GM19240 (cell line): ENCODE data around the gene ERICH4.
A peak's percentile ranks its signal among the peaks of the same experiment; 100 is the strongest.

Source experiments
- DNase-seq: peaks from one replicate; pipeline ENCODE4 v3.0.0; 2011; ENCODE audit warnings: low spot score; ENCODE audit not compliant: insufficient read length

The ERICH4 gene

GRCh38 chr19:41414461-41414860, 28.5 kb upstream of the ERICH4 start:
- DNase-seq: no peak

DNA sequence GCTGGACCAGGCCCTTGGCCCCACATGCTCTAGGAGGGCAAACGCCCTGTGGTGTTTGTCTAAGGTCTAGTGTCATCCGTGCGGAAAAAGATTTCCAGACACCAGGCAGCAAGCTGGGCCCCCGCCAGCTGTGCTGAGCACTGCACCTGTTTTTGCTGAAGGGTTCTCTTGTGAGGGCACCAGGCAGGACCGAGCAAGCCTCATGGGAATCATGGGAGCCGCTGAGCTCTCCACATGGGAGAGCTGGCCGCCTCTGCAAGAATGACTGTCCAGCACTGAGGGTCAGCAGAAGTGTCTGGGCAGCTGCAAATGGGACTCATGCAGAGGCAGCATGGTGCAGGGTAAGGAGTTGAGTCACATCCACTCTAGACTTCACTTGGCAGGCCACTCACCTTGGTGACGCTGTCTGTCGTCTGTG, 27.8 kb upstream of the ERICH4 start:
- DNase-seq: no peak

- no peak for DNase-seq
Observed at GRCh38 chr19:41416194-41416674, 26.7 kb upstream of the ERICH4 start.

- no peak for DNase-seq
Observed at GRCh38 chr19:41420101-41420880, 22.7 kb upstream of the ERICH4 start.

- no peak for DNase-seq
Observed at GRCh38 chr19:41421314-41421713, 21.6 kb upstream of the ERICH4 start.

DNA sequence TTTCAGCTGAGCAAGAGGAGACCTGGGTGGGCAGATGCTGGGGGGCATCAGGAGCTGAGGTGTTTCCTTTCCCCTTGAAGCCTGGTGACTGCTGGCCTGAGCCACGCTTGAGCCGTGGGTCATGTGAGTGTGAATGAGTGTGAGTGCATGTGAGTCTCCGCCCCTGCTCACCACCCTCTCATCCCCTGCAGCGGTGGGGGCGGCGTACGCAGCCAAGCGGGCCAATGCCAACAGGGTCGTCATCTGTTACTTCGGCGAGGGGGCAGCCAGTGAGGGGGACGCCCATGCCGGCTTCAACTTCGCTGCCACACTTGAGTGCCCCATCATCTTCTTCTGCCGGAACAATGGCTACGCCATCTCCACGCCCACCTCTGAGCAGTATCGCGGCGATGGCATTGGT, 21.0 kb upstream of the ERICH4 start:
- no peak for DNase-seq

DNA sequence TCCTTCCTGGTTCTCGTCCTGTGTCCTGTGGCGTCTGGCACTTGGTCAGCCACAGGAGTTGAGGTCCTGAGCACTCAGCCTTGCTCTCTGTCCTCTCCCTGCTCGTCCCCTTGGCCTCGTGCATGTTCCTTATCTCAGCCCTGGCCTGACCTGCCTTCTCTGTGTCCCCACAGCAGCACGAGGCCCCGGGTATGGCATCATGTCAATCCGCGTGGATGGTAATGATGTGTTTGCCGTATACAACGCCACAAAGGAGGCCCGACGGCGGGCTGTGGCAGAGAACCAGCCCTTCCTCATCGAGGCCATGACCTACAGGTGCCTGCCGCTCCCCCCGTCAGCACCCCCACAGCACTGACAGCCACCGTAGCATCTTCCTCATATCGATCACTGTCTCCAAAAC, 20.5 kb upstream of the ERICH4 start:
- DNase-seq: no peak

- no peak for DNase-seq
Observed at GRCh38 chr19:41422955-41423354, 20.0 kb upstream of the ERICH4 start.

GRCh38 chr19:41424335-41425173, 18.4 kb upstream of the ERICH4 start:
- no peak for DNase-seq

GRCh38 chr19:41425174-41426115, 17.5 kb upstream of the ERICH4 start:
- no peak for DNase-seq

- DNase-seq: no peak
Observed at GRCh38 chr19:41426116-41426841, 16.7 kb upstream of the ERICH4 start.

DNA sequence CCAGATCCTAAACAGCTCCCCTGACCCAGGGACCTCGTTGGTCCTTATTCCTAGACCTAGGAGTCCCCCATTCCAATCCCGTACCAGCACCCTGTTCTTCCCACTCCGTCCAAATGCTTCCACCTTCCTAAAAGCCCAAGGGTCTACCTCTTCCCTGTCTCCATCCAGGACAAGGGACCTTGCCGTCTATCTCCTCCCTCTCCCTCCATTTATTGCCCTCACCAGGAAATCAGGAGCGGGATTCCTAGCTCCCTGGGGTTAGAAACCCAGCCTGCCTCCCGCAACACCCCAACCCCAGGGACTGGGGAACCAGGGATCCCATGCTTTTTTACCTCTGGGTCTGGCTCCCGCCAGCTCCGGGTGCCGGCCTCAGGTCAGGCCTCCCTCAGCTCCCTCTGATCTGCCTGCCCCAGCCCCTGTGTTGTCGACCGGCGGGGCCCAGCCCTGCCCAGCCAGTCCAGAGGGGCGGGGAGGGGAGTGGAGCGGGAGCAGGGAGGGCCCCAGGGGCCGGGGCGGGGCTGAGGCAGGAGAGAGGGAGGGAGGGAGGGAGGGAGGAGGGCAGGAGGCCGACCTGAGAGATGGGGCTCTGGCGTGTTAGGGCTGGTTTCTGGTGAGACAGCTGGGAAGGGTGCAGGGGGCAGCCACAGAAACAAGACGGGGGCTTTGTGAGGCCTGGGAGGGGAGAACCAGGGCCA, 15.9 kb upstream of the ERICH4 start, which contains the start of gene B3GNT8:
TSS of gene B3GNT8 (minus strand) at position 423 of the 695 bp plus-strand sequence. CDS start 596 bp downstream, outside the sequence.
- peak; percentile 37 for DNase-seq

DNA sequence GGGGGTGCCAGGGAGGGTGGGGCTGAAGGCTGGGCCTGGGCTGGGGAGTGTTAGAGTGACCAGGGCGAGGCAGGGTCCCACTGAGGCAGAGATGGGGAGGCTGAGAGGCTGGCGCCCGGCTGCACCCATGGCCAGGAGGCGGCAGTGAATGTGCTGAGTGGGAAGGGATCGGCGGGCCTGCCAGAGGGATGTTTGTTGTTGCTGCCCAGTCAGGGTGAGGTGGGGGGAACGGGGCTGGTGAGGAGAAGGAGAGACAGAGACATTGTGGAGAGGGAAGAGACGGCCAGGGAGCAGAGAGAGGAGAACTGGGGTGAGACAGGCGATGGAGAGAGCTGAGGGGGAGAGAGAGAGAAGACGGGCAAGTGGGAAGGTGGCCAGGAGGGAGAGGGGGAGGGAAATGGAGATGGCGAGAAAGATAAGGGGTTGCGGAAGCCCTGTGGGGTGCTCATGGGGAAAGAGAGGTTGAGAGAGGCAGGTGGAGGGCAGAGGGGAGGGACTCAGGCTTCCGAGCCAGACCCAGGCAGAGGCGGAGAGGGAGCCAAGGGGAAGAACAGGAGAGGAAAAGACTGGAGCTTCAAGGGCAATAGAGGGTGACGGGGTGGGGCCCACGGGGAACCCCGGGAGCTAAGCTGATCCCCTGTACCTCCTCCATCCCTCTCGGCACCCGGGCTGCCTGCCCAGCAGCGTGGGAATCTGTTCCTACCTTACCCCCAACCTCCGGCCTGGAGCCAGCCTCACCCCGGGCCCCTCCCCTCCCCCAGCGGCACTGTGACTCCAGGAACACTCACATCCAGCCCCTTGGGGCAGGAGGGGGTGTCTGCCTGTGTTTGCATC, 15.1 kb upstream of the ERICH4 start:
- no peak for DNase-seq

DNA sequence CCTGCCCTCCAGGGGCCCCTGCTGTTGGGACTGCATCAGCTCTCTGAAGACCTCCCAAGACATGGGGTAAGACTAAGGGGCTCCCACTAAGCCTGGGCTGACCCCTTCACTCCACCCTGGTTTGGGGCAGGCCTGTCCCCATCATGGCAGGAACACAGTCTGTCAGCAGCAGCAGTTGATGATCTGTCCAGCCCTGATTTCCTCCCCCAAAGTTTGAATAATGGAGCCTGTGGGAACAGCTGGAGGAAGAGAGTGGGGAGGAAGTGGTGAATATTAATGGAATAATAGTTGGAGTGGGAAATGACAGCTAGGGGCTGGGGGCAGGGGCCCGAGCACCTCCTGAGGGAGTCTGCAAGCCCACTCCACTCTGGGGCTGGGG, 14.5 kb upstream of the ERICH4 start:
- DNase-seq: no peak

DNA sequence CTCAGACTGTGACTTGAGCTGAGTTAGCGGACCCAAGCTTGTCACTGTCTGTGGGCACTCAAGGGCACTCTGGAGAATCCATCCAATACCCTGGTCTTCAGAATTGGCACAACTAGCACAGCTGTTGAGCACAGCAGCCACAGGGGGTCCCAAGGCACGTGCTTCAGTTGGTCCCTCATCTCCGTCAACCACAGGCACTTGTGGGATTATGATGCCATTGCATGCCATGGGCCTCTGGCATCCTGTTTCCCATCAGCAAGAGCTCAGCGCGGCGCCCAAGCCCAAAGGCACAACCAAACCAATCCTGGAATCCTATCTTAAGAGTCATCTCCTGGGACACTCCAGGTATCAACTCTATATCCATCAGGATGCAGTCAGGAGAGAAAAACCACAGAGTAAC, 12.0 kb upstream of the ERICH4 start:
- DNase-seq: no peak

DNA sequence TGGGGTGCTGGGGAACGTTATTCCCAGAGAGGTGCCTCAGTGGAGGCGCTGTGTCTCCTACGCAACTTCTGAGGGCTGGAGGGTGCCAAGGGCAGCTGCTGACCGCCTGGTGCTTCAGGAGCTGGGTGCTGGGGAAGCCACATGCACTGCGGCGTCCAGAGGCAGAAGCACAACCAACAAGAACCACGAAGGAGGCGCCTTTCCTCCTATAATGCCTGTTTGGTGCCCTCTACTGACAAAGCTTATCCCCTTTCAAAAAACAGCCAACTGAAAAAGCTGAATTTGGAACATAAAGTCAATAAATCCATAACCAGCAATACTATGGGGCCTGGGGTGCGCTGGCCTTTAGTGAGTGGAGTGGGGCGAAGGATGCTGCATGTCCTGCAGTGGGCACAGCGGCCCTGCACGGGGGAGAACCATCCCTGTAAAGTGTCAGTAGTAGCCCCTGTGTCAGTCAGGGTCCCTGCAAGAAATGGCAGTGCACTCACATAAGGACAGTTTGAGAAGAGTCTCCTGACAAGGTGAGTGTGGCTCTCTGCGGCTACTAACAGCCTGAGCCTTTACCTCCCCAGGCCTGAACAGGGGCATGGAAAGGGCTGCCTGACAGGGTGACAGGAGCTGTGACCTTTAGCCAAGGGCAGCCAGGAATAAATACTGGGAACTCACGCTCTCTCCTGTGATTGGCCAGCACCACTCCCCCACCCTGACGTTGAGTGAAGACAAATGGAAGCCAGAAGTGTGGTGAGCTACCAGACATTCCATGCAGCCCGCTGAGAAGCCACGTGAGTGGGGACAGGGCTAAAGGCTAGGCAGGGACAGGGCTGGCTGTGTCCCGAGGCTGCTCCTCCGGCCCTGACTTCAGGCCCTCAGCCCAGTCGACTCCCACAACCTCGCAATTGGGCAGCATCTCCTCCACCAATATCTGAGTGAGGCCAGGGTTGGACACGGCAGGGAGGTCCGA, 11.2 kb upstream of the ERICH4 start:
- DNase-seq: no peak

DNA sequence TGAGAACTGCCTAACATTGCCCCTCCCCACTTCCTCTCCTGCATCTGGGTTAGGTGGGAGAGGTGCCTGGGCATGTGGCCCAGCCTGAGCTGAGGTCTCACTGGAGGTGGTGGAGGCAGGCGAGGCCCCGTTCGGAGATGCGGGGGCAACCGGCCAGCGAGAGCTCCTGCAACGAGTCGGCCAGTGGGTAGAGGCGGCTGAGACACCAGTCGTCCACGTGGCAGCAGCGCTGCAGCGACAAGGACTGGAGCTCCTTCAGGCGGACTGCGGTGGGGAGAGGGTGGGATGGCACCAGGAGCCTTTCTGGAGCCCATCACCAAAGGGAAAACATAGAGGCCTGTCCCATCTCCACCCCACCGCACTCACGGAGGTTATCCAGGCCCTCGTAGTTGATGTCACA, 9.8 kb upstream of the ERICH4 start:
- no peak for DNase-seq

- DNase-seq: no peak
Observed at GRCh38 chr19:41434450-41434849, 8.5 kb upstream of the ERICH4 start.
